ENCODE measurements around the gene PEBP1.
A peak's percentile ranks its signal among the peaks of the same experiment; 100 is the strongest.

Gene PEBP1

GRCh38 chr12:118150625-118151024 lies 14.7 kb downstream of the PEBP1 start:
- no peak overlapping the region for H3K4me3 Mint-ChIP-seq
- DNase-seq = no peak
- peaks cover 70% of the 10 kb centered on the region for H3K36me3 Mint-ChIP-seq (ENCODE audit: low read depth)
- no peaks in the 10 kb centered on the region for H3K27me3 Mint-ChIP-seq
- peak overlapping the region; percentile 59 for H3K27ac Mint-ChIP-seq
- H3K9me3 Mint-ChIP-seq = no peaks in the 10 kb centered on the region
- no peaks in the 10 kb centered on the region for H3K4me1 Mint-ChIP-seq (ENCODE audit: low read depth)

GRCh38 chr12:118151755-118152154 lies 15.8 kb downstream of the PEBP1 start:
- Mint-ChIP-seq H3K4me1 (ENCODE audit: low read depth) (no peaks in the 10 kb centered on the region), H3K4me3 (no peak overlapping the region), H3K36me3 (ENCODE audit: low read depth) (peaks cover 62% of the 10 kb centered on the region), H3K27ac (peak overlapping the region; percentile 35), H3K27me3 (no peaks in the 10 kb centered on the region), H3K9me3 (no peaks in the 10 kb centered on the region)
- no peak for DNase-seq

- no peak overlapping the region for H3K4me3 Mint-ChIP-seq
- no peaks in the 10 kb centered on the region for H3K27me3 Mint-ChIP-seq
- H3K4me1 Mint-ChIP-seq (ENCODE audit: low read depth) = peaks cover 12% of the 10 kb centered on the region
- peaks cover 9% of the 10 kb centered on the region for H3K36me3 Mint-ChIP-seq (ENCODE audit: low read depth)
- H3K9me3 Mint-ChIP-seq = no peaks in the 10 kb centered on the region
- no peak for DNase-seq
- no peak overlapping the region for H3K27ac Mint-ChIP-seq
Measured at GRCh38 chr12:118160536-118160935, 24.6 kb downstream of the PEBP1 start.

- Mint-ChIP-seq H3K4me3 (no peak overlapping the region), H3K27ac (peak overlapping the region; percentile 44), H3K27me3 (no peaks in the 10 kb centered on the region), H3K9me3 (no peaks in the 10 kb centered on the region), H3K4me1 (ENCODE audit: low read depth) (peaks cover 38% of the 10 kb centered on the region), H3K36me3 (ENCODE audit: low read depth) (peaks cover 47% of the 10 kb centered on the region)
- DNase-seq = no peak
Measured at GRCh38 chr12:118164798-118165486, 29.0 kb downstream of the PEBP1 start.

GRCh38 chr12:118166946-118167345 lies 31.0 kb downstream of the PEBP1 start:
- Mint-ChIP-seq H3K36me3 (ENCODE audit: low read depth) (peaks cover 67% of the 10 kb centered on the region), H3K4me3 (no peak overlapping the region), H3K27ac (peak overlapping the region; percentile 71), H3K9me3 (no peaks in the 10 kb centered on the region), H3K4me1 (ENCODE audit: low read depth) (peaks cover 40% of the 10 kb centered on the region), H3K27me3 (no peaks in the 10 kb centered on the region)
- no peak for DNase-seq

GRCh38 chr12:118175823-118176447 lies 40.0 kb downstream of the PEBP1 start:
- no peak for DNase-seq
- H3K9me3 Mint-ChIP-seq = no peaks in the 10 kb centered on the region
- H3K27me3 Mint-ChIP-seq = no peaks in the 10 kb centered on the region
- no peak overlapping the region for H3K4me3 Mint-ChIP-seq
- H3K36me3 Mint-ChIP-seq (ENCODE audit: low read depth) = peaks cover 83% of the 10 kb centered on the region
- H3K4me1 Mint-ChIP-seq (ENCODE audit: low read depth) = no peaks in the 10 kb centered on the region
- H3K27ac Mint-ChIP-seq = no peak overlapping the region

GRCh38 chr12:118183155-118183554 lies 47.2 kb downstream of the PEBP1 start:
- Mint-ChIP-seq H3K4me1 (ENCODE audit: low read depth) (peaks cover 33% of the 10 kb centered on the region), H3K36me3 (ENCODE audit: low read depth) (peaks cover 48% of the 10 kb centered on the region), H3K4me3 (no peak overlapping the region), H3K9me3 (no peaks in the 10 kb centered on the region), H3K27ac (peak overlapping the region; percentile 47), H3K27me3 (no peaks in the 10 kb centered on the region)
- no peak for DNase-seq

GRCh38 chr12:118183711-118184110 lies 47.8 kb downstream of the PEBP1 start:
- DNase-seq = no peak
- Mint-ChIP-seq H3K9me3 (no peaks in the 10 kb centered on the region), H3K4me3 (no peak overlapping the region), H3K27me3 (no peaks in the 10 kb centered on the region), H3K27ac (no peak overlapping the region), H3K4me1 (ENCODE audit: low read depth) (peaks cover 33% of the 10 kb centered on the region), H3K36me3 (ENCODE audit: low read depth) (peaks cover 47% of the 10 kb centered on the region)

GRCh38 chr12:118185602-118186397 lies 49.9 kb downstream of the PEBP1 start:
- Mint-ChIP-seq H3K4me3 (no peak overlapping the region), H3K9me3 (no peaks in the 10 kb centered on the region), H3K27ac (no peak overlapping the region), H3K27me3 (no peaks in the 10 kb centered on the region), H3K4me1 (ENCODE audit: low read depth) (peaks cover 33% of the 10 kb centered on the region), H3K36me3 (ENCODE audit: low read depth) (peaks cover 50% of the 10 kb centered on the region)
- DNase-seq = no peak

GRCh38 chr12:118187751-118188435 lies 52.0 kb downstream of the PEBP1 start:
- DNase-seq = no peak
- peaks cover 45% of the 10 kb centered on the region for H3K36me3 Mint-ChIP-seq (ENCODE audit: low read depth)
- no peaks in the 10 kb centered on the region for H3K27me3 Mint-ChIP-seq
- no peaks in the 10 kb centered on the region for H3K9me3 Mint-ChIP-seq
- no peak overlapping the region for H3K4me3 Mint-ChIP-seq
- H3K27ac Mint-ChIP-seq = no peak overlapping the region
- peaks cover 21% of the 10 kb centered on the region for H3K4me1 Mint-ChIP-seq (ENCODE audit: low read depth)

GRCh38 chr12:118188690-118189371 lies 52.9 kb downstream of the PEBP1 start:
- no peaks in the 10 kb centered on the region for H3K27me3 Mint-ChIP-seq
- H3K36me3 Mint-ChIP-seq (ENCODE audit: low read depth) = peaks cover 50% of the 10 kb centered on the region
- H3K27ac Mint-ChIP-seq = no peak overlapping the region
- no peaks in the 10 kb centered on the region for H3K9me3 Mint-ChIP-seq
- no peak for DNase-seq
- H3K4me3 Mint-ChIP-seq = no peak overlapping the region
- H3K4me1 Mint-ChIP-seq (ENCODE audit: low read depth) = peaks cover 17% of the 10 kb centered on the region

GRCh38 chr12:118189741-118190191 lies 53.8 kb downstream of the PEBP1 start:
- Mint-ChIP-seq H3K9me3 (no peaks in the 10 kb centered on the region), H3K27me3 (no peaks in the 10 kb centered on the region), H3K4me3 (no peak overlapping the region), H3K27ac (no peak overlapping the region), H3K4me1 (ENCODE audit: low read depth) (peaks cover 17% of the 10 kb centered on the region), H3K36me3 (ENCODE audit: low read depth) (peaks cover 58% of the 10 kb centered on the region)
- no peak for DNase-seq

GRCh38 chr12:118190266-118190665 lies 54.3 kb downstream of the PEBP1 start:
- DNase-seq = no peak
- H3K27ac Mint-ChIP-seq = no peak overlapping the region
- no peaks in the 10 kb centered on the region for H3K27me3 Mint-ChIP-seq
- peaks cover 62% of the 10 kb centered on the region for H3K36me3 Mint-ChIP-seq (ENCODE audit: low read depth)
- no peak overlapping the region for H3K4me3 Mint-ChIP-seq
- no peaks in the 10 kb centered on the region for H3K9me3 Mint-ChIP-seq
- peaks cover 15% of the 10 kb centered on the region for H3K4me1 Mint-ChIP-seq (ENCODE audit: low read depth)

GRCh38 chr12:118193477-118193876 lies 57.6 kb downstream of the PEBP1 start:
- H3K9me3 Mint-ChIP-seq = no peaks in the 10 kb centered on the region
- H3K27me3 Mint-ChIP-seq = no peaks in the 10 kb centered on the region
- H3K27ac Mint-ChIP-seq = peak overlapping the region; percentile 50
- H3K4me1 Mint-ChIP-seq (ENCODE audit: low read depth) = no peaks in the 10 kb centered on the region
- no peak for DNase-seq
- H3K36me3 Mint-ChIP-seq (ENCODE audit: low read depth) = peaks cover 65% of the 10 kb centered on the region
- H3K4me3 Mint-ChIP-seq = no peak overlapping the region
